ENCODE results near the gene SRSF1.
"Not testable (repeated sequence)": the region's sequence is repeated elsewhere in the genome, so short reads cannot be mapped to it uniquely, and the experiment has no call there.

SRSF1 gene

GRCh38 chr17:57966875-57967274, 40.2 kb downstream of the SRSF1 start:
- no peak for TF ChIP-seq CTCF (conservative IDR thresholded peaks at IDR 0.05)

GRCh38 chr17:57966246-57966645, 40.8 kb downstream of the SRSF1 start:
- no peak for TF ChIP-seq CTCF (conservative IDR thresholded peaks at IDR 0.05)
- H3K27ac ChIP-seq, result no peak overlapping the region

More at GRCh38 chr17:57966875-57967274, 40.2 kb downstream of the SRSF1 start:
- no peak overlapping the region for H3K27ac ChIP-seq

GRCh38 chr17:57965521-57966160, 41.4 kb downstream of the SRSF1 start:
- no peak overlapping the region for H3K27ac ChIP-seq
- no peak for TF ChIP-seq CTCF (conservative IDR thresholded peaks at IDR 0.05)

- H3K27ac ChIP-seq, result no peak overlapping the region
- no peak for TF ChIP-seq CTCF (conservative IDR thresholded peaks at IDR 0.05)
Observed at GRCh38 chr17:57963149-57963511, 43.9 kb downstream of the SRSF1 start.

- TF ChIP-seq CTCF (conservative IDR thresholded peaks at IDR 0.05), result no peak
- no peak overlapping the region for H3K27ac ChIP-seq
Observed at GRCh38 chr17:57962279-57963148, 44.5 kb downstream of the SRSF1 start.

GRCh38 chr17:57959929-57960328, 47.1 kb downstream of the SRSF1 start:
- no peak overlapping the region for H3K27ac ChIP-seq
- no peak for TF ChIP-seq CTCF (conservative IDR thresholded peaks at IDR 0.05)

- not testable (repeated sequence) for H3K27ac ChIP-seq
Observed at GRCh38 chr17:57958391-57958790, 48.7 kb downstream of the SRSF1 start.

GRCh38 chr17:57957886-57958285, 49.2 kb downstream of the SRSF1 start:
- no peak overlapping the region for H3K27ac ChIP-seq
- no peak for TF ChIP-seq CTCF (conservative IDR thresholded peaks at IDR 0.05)
